COLO668 (cell line): ENCODE data around the gene SLC25A34.

Source experiments
- DNase-seq: peaks from one replicate; lab custom pipeline; 2025; ENCODE audit not compliant: unreplicated experiment; lab: John Stamatoyannopoulos, UW

SLC25A34 gene

DNA sequence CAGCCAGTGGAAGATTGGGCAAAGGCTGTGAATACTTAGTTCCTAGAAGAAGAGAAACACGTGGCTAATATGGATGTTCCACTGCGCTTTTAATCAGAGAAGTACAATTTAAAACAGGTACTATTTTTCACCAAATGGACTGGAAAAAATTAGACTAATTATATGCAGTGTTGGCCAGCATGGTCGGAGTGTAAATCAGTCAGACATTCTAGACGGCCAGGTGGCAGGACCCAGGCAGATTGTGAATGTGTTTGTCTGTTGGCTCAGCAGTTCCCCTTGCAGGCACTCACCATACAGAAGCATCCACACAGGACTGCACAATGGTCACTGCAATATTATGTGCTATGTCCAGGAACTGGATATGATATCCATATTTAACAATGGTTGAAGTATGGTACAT, 23.9 kb upstream of the SLC25A34 start:
- DNase-seq, result peak; percentile 39

DNA sequence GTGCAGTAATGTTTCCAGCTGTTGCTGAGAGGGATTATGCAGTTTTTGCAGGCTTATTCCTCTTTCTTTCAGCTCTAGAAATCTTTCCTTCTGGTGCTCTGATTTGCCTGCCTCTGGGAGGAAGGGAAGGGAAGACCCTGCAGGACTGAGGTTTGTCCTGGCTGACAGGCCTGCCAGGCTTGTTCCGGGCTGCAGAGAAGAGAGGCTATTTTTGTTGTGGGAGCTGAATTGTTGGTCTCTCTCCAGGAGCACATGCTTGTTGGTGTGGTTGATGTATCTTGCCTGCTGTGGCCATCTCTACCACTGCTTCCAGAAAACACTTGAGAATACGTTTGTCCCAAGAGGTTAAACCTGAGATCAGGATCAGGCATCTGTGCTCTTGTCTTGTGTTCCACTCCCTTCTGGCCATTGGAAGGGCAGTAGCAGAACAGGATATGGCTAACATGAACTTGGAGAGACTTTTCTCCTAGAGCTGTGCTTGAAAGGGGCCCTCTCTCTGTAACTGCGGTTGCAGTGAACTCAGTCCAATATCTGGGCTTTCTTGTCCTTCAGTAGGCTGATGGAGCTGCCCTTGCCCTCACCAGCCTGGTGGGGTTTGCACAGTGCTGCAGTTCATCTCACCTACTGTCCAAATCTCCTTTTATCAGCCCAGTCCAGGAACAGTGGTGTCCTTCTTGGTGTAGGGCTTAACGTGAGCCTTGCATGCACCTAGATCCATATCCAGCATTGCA, 21.5 kb upstream of the SLC25A34 start:
- no peak for DNase-seq

GRCh38 chr1:15717418-15718125, 18.5 kb upstream of the SLC25A34 start:
- no peak for DNase-seq

- DNase-seq, result no peak
Observed at GRCh38 chr1:15718199-15718601, 17.9 kb upstream of the SLC25A34 start.

- no peak for DNase-seq
Observed at GRCh38 chr1:15719381-15720120, 16.5 kb upstream of the SLC25A34 start.

DNA sequence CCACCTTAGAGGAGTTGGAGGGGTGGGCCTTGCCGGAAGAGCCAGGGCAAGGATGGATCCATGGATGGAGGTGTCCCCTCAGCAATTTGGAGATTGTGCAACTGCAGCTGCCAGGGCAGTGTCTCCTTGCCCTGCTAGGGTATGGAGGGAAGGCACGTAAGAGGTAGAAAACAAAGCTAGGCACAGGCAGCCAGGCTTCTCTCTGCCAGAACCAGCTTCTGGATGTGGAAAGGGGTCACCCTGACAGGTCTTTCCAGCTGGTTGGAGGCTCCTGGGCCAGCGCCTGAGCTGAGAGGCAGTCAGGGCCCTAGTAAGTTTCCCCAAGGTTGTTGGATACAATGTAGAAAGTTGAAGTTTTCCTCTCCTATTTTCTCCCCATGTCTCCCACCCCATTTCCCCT, 15.2 kb upstream of the SLC25A34 start:
- no peak for DNase-seq

DNA sequence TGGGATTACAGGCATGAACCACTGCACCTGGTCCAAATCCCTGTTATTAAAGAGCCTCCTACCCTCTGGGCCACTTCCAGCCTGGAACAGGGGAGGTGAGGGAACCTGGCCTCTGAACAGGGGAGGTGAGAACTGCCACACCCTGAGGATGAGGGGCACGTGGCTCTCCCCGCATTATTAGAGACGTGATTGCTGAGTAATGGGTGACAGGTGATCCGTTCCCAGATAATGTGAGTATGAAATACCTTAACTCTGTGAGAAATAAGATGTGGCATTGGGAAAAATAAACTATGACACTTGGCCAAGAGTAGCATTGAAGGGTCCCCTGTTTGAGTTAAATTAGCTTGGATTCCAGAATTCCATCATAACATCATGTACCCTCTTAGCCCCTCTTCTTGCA, 13.6 kb upstream of the SLC25A34 start:
- DNase-seq, result no peak

DNA sequence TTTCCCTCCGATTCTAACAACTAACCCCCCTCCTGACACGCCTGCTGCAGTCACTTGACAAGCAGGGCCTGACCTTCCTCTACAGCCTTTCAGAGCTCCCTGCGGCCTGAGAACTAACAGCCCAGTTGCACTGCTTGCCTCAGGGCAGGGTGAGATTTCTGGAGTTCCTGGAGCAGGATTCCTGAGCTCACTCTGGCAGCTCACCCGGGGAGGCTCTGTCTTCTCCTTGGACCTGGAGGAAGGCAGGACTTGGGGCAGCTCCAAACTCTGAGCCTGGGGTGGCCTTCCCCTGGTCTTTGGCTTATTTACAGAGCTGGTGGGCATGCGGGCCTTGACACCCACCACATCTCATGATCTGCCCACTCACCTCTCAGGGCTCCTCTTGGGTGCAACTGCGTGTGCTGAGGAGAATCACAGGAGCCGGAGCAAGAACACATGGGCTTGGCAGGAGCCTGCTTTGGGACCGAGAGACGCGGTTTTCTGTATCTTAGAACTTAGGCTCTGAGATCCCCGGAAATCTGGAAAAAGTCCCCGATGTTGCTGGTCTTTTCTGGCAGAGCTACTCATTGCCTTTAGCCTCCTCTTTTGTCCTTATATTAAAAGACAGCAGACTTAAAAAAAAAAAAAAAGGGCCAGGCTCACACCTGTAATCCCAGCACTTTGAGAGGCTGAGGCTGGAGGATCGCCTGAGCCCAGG, 13.1 kb upstream of the SLC25A34 start:
- DNase-seq, result no peak

GRCh38 chr1:15723631-15724246, 12.3 kb upstream of the SLC25A34 start:
- peak; percentile 73 for DNase-seq

DNA sequence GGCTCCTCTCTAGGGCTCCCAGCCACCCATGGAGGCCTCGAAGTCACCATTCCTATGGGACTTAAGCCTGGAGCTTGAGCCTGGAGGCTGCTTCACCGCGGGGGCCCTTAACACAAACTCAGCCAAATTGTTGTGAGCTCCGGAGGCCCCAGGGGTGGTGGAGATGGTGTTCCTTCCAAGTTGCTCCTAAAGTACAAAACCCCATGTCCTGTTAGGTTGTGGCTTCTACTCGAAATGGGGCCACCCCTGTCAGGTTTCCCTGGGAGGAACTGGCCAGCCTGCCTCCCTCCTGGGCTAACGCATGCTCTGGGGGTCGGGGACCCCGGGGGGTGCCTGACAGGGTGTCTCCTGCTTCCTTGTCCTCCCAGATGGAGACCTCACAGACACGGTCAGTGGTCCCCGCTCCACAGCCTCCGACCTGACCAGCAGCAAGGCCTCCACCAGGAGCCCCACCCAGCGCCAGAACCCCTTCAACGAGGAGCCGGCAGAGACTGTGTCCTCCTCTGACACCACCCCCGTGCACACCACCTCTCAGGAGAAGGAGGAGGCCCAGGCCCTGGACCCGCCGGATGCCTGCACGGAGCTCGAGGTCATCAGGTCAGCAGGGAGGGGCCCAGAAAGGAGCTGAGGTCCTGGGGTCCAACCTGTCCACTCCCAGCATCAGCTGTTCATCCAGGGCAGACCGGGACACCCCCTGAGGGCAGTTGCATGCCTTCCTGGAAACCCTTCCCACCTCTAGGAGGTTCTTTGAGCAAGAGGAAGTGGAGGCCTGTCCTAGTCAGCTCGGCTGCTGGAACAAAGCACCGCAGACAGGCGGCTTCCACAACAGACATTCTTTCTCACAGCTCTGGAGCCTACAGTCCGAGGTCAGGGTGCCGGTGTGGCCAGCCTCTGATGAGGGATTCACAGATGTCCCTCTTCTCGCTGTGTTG, 10.8 kb upstream of the SLC25A34 start:
- DNase-seq, result no peak

DNA sequence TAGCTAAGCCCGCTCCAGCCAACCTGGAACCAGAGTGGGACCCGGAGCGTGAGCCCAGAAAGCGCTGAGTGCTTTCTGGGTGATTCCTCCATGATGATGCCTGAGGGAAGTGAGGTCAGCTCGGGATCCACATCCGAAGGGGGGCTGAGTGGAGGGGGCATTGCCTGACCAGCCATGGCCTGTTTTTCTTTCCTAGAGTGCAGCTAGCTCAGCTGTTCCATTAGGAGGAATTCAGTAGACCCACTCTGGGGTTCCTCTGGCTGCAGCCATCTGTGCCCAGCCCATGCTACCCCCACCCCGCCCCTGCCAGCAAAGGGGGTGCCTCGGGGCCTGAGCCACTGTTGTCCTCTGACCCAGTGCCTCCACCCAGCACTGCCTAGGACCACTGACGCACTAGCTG, 9.6 kb upstream of the SLC25A34 start:
- no peak for DNase-seq

GRCh38 chr1:15727021-15727420, 9.0 kb upstream of the SLC25A34 start:
- no peak for DNase-seq

DNA sequence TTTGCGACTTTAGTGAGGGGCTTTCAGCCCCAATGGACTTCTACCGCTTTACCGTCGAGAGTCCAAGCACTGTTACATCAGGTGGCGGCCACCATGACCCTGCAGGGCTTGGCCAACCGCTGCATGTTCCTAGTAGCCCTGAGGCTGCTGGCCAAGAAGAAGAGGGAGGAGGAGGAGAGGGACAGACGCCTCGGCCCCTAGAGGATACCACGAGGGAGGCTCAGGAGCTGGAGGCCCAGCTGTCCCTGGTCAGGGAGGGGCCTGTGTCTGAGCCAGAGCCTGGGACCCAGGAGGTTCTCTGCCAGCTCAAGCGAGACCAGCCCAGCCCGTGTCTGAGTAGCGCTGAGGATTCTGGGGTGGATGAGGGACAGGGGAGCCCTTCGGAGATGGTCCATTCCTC, 8.6 kb upstream of the SLC25A34 start:
- no peak for DNase-seq

GRCh38 chr1:15727866-15728534, 8.1 kb upstream of the SLC25A34 start:
- no peak for DNase-seq

DNA sequence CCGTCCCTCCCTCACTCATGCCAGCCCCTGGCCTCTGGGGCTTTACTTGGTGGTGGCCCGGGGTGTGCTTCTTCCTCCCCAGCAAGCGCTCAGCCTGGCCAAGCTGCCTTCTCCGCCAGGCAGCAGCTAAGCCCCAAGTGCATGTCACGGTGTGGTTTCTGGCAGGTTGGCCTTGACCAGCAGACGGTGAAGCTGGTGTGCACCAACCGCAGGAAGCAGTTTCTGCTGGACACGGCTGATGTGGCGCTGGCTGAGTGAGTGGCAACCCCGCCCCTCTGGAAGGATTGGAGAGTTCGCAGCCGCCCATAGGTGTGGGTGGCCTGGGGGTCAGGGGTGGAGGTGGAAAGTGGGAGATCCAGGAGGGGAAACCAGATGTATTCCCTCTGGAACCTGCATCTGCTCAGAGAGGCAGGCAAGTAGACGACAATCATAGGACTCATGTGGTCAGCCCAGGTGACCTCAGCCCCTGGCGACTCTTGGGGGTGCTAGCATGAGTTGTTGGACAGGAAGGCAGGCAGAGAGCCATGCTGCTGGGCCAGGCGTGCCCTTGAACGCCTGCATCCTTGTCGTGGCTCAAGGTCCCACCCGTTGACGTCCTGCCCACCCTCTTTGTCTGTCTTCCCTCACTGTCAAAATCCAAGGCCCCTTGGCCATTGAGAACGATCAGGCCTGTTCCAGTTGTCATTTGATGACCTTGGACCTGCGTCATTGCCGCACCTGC, 7.0 kb upstream of the SLC25A34 start:
- DNase-seq, result no peak

DNA sequence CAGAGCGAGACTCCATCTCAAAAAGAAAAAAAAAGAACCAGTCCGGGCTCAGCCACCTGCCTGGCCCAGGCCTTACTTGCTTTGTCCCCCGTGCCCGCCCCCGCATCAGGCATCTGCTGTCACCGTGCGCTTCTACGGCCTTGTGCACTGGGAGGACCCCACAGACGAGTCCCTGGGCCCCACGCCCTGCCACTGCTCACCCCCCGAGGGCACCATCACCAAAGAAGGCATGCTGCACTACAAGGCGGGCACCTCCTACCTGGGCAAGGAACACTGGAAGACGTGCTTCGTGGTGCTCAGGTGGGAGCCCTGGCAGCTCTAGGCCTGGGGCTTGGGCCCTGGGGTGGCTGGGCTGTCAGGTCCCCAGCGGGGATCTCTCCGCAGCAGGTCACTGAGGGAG, 5.6 kb upstream of the SLC25A34 start:
- no peak for DNase-seq

DNA sequence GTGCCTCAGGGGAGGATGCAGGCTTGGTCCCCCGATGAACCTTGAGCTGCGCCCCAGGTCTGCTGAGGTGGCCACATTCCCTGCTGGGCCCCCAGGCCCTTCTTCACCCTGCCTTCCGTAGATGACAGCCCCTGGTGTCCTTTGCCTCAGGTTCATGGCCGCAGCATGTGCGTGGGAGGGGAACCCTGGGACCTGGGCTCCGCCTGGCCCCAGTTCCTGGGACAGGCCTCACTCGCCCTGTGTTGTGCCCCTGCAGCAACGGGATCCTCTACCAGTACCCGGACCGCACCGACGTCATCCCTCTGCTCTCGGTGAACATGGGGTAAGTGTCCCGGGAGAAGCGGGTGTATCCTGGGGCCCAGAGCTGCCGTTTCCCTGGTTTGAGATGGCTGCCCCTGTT, 5.1 kb upstream of the SLC25A34 start:
- no peak for DNase-seq

- no peak for DNase-seq
Observed at GRCh38 chr1:15731735-15732685, 4.0 kb upstream of the SLC25A34 start.
